ENCODE measurements around the gene GDPD1. TPM values are rescaled to one million over a fixed set of nuclear protein-coding genes. Genes with fewer than 3 reads are reported as not detected.
"Not testable (repeated sequence)": the region's sequence is repeated elsewhere in the genome, so short reads cannot be mapped to it uniquely, and the experiment has no call there.

The GDPD1 gene
- total RNA-seq, 1 donor from 2014 or later = 8.4 TPM

DNA sequence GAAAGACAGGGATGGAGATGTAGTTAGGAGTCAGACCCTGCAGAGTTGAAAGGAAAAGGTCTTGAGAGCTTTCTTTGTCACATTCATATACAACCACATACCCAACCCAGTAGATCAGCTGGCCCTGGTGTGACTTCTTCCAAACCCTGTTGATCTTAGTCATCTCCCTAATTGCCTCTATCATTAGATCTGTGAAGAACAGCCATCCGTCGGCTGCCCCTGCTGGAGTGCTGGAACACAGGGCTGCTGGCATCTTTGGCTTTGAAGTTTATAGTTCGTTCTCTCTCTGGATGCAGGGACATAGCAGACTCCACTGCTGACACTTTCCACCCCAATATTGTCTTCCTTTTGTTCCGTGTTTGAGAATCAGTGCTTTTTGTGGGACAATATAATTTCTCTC is 20.9 kb upstream of the GDPD1 start:
- Mint-ChIP-seq H3K4me3 (no peak overlapping the region), H3K9me3 (no peaks in the 10 kb centered on the region), H3K27ac (no peak overlapping the region), H3K27me3 (no peaks in the 10 kb centered on the region), H3K4me1 (ENCODE audit: unreplicated experiment) (no peaks in the 10 kb centered on the region), H3K36me3 (no peaks in the 10 kb centered on the region)
- no peak for DNase-seq (ENCODE audit: extremely low spot score, unreplicated experiment)
- TF ChIP-seq, protein P1, sequence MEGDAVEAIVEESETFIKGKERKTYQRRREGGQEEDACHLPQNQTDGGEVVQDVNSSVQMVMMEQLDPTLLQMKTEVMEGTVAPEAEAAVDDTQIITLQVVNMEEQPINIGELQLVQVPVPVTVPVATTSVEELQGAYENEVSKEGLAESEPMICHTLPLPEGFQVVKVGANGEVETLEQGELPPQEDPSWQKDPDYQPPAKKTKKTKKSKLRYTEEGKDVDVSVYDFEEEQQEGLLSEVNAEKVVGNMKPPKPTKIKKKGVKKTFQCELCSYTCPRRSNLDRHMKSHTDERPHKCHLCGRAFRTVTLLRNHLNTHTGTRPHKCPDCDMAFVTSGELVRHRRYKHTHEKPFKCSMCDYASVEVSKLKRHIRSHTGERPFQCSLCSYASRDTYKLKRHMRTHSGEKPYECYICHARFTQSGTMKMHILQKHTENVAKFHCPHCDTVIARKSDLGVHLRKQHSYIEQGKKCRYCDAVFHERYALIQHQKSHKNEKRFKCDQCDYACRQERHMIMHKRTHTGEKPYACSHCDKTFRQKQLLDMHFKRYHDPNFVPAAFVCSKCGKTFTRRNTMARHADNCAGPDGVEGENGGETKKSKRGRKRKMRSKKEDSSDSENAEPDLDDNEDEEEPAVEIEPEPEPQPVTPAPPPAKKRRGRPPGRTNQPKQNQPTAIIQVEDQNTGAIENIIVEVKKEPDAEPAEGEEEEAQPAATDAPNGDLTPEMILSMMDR (conservative IDR thresholded peaks at IDR 0.05) = no peak

DNA sequence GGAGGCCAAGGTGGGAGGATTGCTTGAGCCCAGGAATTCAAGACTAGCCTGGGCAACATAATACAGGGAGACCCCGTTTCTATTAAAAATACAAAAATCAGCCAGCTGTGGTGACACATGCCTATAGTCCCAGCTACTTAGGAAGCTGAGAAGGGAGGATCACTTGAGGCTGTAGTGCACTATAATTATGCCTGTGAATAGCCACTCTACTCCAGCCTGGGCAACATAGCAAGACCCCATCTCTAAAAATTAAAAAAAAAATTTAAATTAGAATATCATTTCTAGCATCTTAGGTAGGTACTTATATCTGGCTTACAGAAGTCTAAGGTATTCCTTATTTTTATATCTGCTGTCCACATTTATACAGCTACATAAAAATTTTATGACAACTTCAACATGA is 18.0 kb upstream of the GDPD1 start:
- H3K36me3 Mint-ChIP-seq = no peaks in the 10 kb centered on the region
- no peaks in the 10 kb centered on the region for H3K9me3 Mint-ChIP-seq
- no peaks in the 10 kb centered on the region for H3K27me3 Mint-ChIP-seq
- no peak for DNase-seq (ENCODE audit: extremely low spot score, unreplicated experiment)
- TF ChIP-seq, protein P1 (conservative IDR thresholded peaks at IDR 0.05) = no peak
- no peaks in the 10 kb centered on the region for H3K4me1 Mint-ChIP-seq (ENCODE audit: unreplicated experiment)
- no peak overlapping the region for H3K27ac Mint-ChIP-seq
- no peak overlapping the region for H3K4me3 Mint-ChIP-seq

DNA sequence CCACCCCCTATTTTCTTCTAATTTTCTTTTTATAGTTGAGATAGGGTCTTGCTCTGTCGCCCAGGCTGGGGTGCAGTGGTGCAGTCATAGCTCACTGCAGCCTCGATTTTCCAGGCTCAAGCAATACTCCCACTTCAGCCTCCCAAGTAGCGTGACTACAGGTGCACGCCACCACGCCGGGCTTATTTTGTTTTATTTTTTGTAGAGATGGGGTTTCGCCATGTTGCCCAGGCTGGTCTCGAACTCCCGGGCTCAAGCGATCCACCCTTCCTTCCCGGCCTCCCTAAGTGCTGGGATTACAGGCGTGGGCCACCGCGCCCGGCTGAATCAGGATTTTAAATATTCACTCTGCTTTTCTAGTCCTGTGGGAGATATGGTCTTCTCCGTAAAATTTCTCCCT is 941 bp upstream of the GDPD1 start:
- no peak for DNase-seq (ENCODE audit: extremely low spot score, unreplicated experiment)
- no peaks in the 10 kb centered on the region for H3K27me3 Mint-ChIP-seq
- peak overlapping the region; percentile 97 for H3K4me3 Mint-ChIP-seq
- H3K36me3 Mint-ChIP-seq = no peaks in the 10 kb centered on the region
- H3K27ac Mint-ChIP-seq = no peak overlapping the region
- no peaks in the 10 kb centered on the region for H3K9me3 Mint-ChIP-seq
- H3K4me1 Mint-ChIP-seq (ENCODE audit: unreplicated experiment) = peaks cover 5% of the 10 kb centered on the region
- TF ChIP-seq, protein P1 (conservative IDR thresholded peaks at IDR 0.05) = no peak

DNA sequence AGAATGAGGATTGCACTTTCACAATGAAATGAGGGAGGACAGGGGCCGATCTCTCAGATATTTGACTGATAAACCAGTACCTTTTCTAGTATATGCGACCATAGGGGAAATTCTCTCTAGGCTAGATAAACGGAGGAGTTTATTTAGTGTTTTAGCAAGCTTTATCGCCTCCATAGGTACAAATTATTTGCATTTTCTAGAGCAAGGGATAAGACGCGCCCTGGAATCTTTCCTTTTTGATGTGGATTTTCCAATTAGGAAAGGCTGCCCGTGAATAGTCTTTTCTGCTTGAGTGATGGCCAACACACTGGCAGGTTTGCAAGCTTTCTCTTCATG is 351 bp upstream of the GDPD1 start:
- peaks cover 5% of the 10 kb centered on the region for H3K4me1 Mint-ChIP-seq (ENCODE audit: unreplicated experiment)
- no peaks in the 10 kb centered on the region for H3K27me3 Mint-ChIP-seq
- TF ChIP-seq, protein P1 (conservative IDR thresholded peaks at IDR 0.05) = no peak
- no peaks in the 10 kb centered on the region for H3K36me3 Mint-ChIP-seq
- no peaks in the 10 kb centered on the region for H3K9me3 Mint-ChIP-seq
- peak overlapping the region; percentile 96 for H3K27ac Mint-ChIP-seq
- no peak for DNase-seq (ENCODE audit: extremely low spot score, unreplicated experiment)
- peak overlapping the region; percentile 97 for H3K4me3 Mint-ChIP-seq

DNA sequence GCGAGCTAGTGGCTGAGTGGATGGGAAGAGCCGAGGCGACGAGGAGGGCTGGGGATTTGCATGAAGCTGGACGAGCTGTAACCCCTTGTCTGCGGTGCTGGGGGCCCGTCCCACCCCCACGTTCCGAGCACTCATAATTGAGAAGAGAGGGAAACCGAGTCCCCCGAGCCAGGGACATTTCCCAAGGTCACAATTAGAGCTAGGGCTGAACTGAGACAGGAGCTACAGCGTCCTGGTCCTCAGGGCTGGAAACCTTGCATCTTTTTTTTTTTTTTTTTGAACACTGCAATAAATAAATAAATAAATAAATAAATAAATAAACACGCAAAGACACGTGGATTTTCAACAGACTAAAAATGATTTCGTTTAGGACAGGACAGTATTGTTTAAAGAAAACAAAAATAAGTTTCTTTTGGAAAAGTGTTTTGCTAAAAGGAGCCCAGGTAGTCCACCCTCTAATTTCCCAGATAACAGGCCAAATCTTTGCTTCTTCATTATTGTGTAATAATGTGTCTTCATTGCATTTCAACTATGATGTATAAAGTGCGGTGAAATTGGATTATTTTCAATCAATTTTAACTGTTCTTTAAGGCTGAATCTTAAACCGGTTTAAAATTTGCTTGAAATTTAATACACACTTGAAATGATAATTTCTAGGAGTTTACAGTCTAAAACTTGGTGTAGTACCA is 992 bp downstream of the GDPD1 start:
- no peaks in the 10 kb centered on the region for H3K27me3 Mint-ChIP-seq
- H3K27ac Mint-ChIP-seq = peak overlapping the region; percentile 96
- TF ChIP-seq, protein P1 (conservative IDR thresholded peaks at IDR 0.05) = no peak
- H3K4me1 Mint-ChIP-seq (ENCODE audit: unreplicated experiment) = peaks cover 5% of the 10 kb centered on the region
- peak overlapping the region; percentile 97 for H3K4me3 Mint-ChIP-seq
- no peaks in the 10 kb centered on the region for H3K36me3 Mint-ChIP-seq
- DNase-seq (ENCODE audit: extremely low spot score, unreplicated experiment) = no peak
- H3K9me3 Mint-ChIP-seq = no peaks in the 10 kb centered on the region

DNA sequence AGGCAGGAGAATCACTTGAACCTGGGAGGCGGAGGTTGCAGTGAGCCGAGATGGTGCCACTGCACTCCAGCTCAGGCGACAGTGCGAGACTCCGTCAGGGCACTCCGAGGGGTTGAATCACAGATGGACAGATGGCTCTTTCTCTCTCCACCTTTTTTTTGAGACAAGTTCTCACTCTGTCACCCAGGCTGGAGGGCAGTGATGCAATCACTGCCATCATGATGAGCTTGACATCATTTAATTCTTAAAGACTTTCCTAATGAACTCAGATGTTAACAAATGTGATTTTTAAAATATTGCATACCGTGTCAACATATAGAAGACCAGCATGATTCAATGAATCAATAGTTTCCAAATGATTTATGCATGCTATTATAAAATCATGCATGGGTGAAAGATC is 3.5 kb downstream of the GDPD1 start:
- no peak overlapping the region for H3K27ac Mint-ChIP-seq
- no peaks in the 10 kb centered on the region for H3K36me3 Mint-ChIP-seq
- DNase-seq (ENCODE audit: extremely low spot score, unreplicated experiment) = no peak
- H3K4me1 Mint-ChIP-seq (ENCODE audit: unreplicated experiment) = peaks cover 5% of the 10 kb centered on the region
- TF ChIP-seq, protein P1 (conservative IDR thresholded peaks at IDR 0.05) = no peak
- H3K27me3 Mint-ChIP-seq = no peaks in the 10 kb centered on the region
- H3K9me3 Mint-ChIP-seq = no peaks in the 10 kb centered on the region
- no peak overlapping the region for H3K4me3 Mint-ChIP-seq

DNA sequence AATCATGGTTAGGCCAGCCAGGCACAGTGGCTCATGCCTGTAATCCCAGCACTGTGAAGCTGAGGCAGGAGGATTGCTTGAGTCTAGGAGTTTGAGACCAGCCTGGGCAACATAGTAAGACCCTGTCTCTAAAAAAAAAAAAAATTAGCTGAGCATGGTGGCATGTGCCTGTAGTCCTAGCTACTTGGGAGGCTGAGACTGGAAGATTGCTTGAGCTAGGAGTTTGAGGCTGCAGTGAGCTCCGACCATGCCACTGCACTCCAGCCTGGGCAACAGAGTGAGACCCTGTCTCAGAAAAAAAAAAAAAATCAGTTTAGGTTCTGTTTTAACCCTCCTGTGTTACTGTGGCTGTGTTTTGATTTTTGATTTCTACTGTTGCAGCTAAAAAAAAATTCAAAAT is 8.3 kb downstream of the GDPD1 start:
- not testable (repeated sequence) for H3K4me1 Mint-ChIP-seq (ENCODE audit: unreplicated experiment); H3K36me3 Mint-ChIP-seq; H3K27ac Mint-ChIP-seq; H3K9me3 Mint-ChIP-seq; H3K27me3 Mint-ChIP-seq; H3K4me3 Mint-ChIP-seq; DNase-seq (ENCODE audit: extremely low spot score, unreplicated experiment)

Data from type B pancreatic cell (in vitro differentiated cells).